GM23338 (cell line): ENCODE results near the gene ZC3H13.

Experiments
- CTCF ChIP-seq, 2 experiments: fragments of 200-600 bp in 1 of 2; sonication (generic) in 1 of 2; conservative IDR thresholded peaks; 2 replicates each; pipeline versions ENCODE4 v1.5.1 to v1.6.1; 2016 to 2017; ENCODE audit warnings: antibody characterized with exemption in 2 of 2, low read depth in 2 of 2, mild to moderate bottlenecking in 2 of 2, moderate library complexity in 1 of 2
- ETS1 ChIP-seq: IDR thresholded peaks from 2 replicates; pipeline ENCODE4 v1.6.1; 2016; ENCODE audit warnings: antibody characterized with exemption
- POLR2AphosphoS5 ChIP-seq: IDR thresholded peaks from 2 replicates; pipeline ENCODE4 v1.6.1; 2016; ENCODE audit warnings: antibody characterized with exemption, low read depth

- TF ChIP-seq CTCF (conservative IDR thresholded peaks at IDR 0.05; ENCODE audit: low read depth in 2 of 2) (no peak), ETS1 (no peak), POLR2AphosphoS5 (no peak)
Observed at GRCh38 chr13:46015366-46015765, 37.2 kb downstream of the ZC3H13 start.
